Loucy (cell line): Measurements from ENCODE around the gene ADGRD1.

Experiments used
- H2AFZ ChIP-seq: fragments of 200-600 bp; sonication (generic); 2 replicates; pipeline ENCODE4 v1.6.0; 2016; ENCODE audit warnings: antibody characterized with exemption, mild to moderate bottlenecking, low read length, moderate library complexity
- H3F3A ChIP-seq: fragments of 200-600 bp; 2 replicates; pipeline ENCODE4 v1.6.0; 2016; ENCODE audit warnings: antibody characterized with exemption, low read depth, mild to moderate bottlenecking
- H3K27me3 ChIP-seq: fragments of 200-600 bp; sonication (generic); 2 replicates; pipeline ENCODE4 v1.6.1; 2014; ENCODE audit warnings: low read length, mild to moderate bottlenecking; ENCODE audit not compliant: insufficient read depth, poor library complexity, severe bottlenecking
- H3K36me3 ChIP-seq: fragments of 200-600 bp; sonication (generic); 2 replicates; pipeline ENCODE4 v1.6.1; 2016; ENCODE audit warnings: low read length; ENCODE audit not compliant: insufficient read depth
- H3K4me1 ChIP-seq: fragments of 200-600 bp; sonication (generic); 2 replicates; pipeline ENCODE4 v1.5.1; 2014; ENCODE audit warnings: low read length, mild to moderate bottlenecking; ENCODE audit not compliant: insufficient read depth, poor library complexity, severe bottlenecking
- H3K4me2 ChIP-seq: fragments of 200-600 bp; sonication (generic); 2 replicates; pipeline ENCODE4 v1.6.0; 2014; ENCODE audit warnings: antibody characterized with exemption, low read length, low read depth, mild to moderate bottlenecking; ENCODE audit not compliant: poor library complexity, severe bottlenecking
- H3K4me3 ChIP-seq: fragments of 200-600 bp; sonication (generic); 2 replicates; pipeline ENCODE4 v1.5.1; 2014; ENCODE audit warnings: low read length, mild to moderate bottlenecking, mixed read lengths; ENCODE audit not compliant: poor library complexity, severe bottlenecking
- H3K79me2 ChIP-seq: fragments of 200-600 bp; sonication (generic); 2 replicates; pipeline ENCODE4 v1.6.1; 2014; ENCODE audit warnings: low read length; ENCODE audit not compliant: insufficient read depth
- H3K9ac ChIP-seq: fragments of 200-600 bp; sonication (generic); 2 replicates; pipeline ENCODE4 v1.6.0; 2014; ENCODE audit warnings: mild to moderate bottlenecking, low read depth, low read length, moderate library complexity; ENCODE audit not compliant: poor library complexity, severe bottlenecking
- H3K9me2 ChIP-seq: fragments of 200-600 bp; sonication (generic); replicated peaks from 2 replicates; pipeline ENCODE4 v1.6.1; 2016; ENCODE audit warnings: low read depth, low read length, mixed read lengths
- H3K9me3 ChIP-seq: fragments of 200-600 bp; sonication (generic); 2 replicates; pipeline ENCODE4 v1.6.1; 2014; ENCODE audit warnings: mild to moderate bottlenecking, antibody characterized with exemption, low read length, low read depth; ENCODE audit not compliant: insufficient read depth
- H4K20me1 ChIP-seq: fragments of 200-600 bp; sonication (generic); 2 replicates; pipeline ENCODE4 v1.6.0; 2014; ENCODE audit warnings: antibody characterized with exemption, low read length, mild to moderate bottlenecking; ENCODE audit not compliant: insufficient read depth, poor library complexity, severe bottlenecking
- EZH2phosphoT487 ChIP-seq: fragments of 200-600 bp; IDR thresholded peaks from 2 replicates; pipeline ENCODE4 v1.6.1; 2018; ENCODE audit warnings: antibody characterized with exemption, mild to moderate bottlenecking, moderate library complexity, borderline replicate concordance
- TF ChIP-seq, protein P1 (sequence below): fragments of 200-600 bp; sonication (generic); conservative IDR thresholded peaks from 2 replicates; pipeline ENCODE4 v1.5.1; 2014; ENCODE audit warnings: mild to moderate bottlenecking, antibody characterized with exemption, low read length

The ADGRD1 gene

DNA sequence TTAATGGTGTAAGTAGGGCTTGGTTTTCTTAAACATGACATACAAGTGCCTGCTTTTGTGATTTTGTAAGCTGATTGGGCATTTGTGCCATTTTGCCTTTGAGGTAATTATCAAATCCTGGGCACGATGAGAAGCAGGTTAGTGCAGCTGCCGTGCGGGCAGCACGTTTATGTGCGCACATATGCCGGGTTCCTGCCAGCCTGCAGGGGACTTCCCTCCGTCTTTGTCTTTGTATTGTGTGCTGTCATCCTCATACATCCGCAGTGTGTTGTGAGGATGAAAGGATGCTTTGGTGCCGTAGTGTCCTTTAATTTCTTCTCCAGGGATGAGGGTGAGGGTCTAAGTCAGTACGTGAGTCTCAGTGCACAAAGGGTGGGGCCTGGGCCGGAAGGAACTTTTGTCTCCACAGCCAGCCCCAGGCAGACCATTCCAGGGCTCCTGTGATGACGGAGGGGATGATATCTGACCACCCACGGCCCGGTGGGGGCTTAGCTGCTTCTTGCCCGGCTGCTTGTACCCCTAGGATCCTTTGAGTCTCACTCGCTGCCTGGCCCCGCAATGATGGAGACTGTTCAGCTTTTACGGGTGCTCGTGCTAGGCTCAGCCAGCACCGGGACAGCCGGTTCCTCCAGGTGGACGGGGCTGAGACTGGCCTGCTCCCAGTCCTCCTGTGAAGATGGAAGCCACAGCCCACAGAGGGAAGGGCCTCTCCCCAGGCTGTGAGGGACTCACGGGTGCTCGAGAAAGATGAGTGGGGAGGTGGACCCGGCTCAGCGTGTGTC, 54.6 kb downstream of the ADGRD1 start:
- no peaks in the 10 kb centered on the region for H3K79me2 ChIP-seq
- no peak overlapping the region for H3K4me2 ChIP-seq
- H2AFZ ChIP-seq: no peak overlapping the region
- H3K9ac ChIP-seq: no peak overlapping the region
- no peaks in the 10 kb centered on the region for H3K36me3 ChIP-seq
- no peaks in the 10 kb centered on the region for H3K9me3 ChIP-seq
- TF ChIP-seq EZH2phosphoT487: no peak
- TF ChIP-seq, protein P1, sequence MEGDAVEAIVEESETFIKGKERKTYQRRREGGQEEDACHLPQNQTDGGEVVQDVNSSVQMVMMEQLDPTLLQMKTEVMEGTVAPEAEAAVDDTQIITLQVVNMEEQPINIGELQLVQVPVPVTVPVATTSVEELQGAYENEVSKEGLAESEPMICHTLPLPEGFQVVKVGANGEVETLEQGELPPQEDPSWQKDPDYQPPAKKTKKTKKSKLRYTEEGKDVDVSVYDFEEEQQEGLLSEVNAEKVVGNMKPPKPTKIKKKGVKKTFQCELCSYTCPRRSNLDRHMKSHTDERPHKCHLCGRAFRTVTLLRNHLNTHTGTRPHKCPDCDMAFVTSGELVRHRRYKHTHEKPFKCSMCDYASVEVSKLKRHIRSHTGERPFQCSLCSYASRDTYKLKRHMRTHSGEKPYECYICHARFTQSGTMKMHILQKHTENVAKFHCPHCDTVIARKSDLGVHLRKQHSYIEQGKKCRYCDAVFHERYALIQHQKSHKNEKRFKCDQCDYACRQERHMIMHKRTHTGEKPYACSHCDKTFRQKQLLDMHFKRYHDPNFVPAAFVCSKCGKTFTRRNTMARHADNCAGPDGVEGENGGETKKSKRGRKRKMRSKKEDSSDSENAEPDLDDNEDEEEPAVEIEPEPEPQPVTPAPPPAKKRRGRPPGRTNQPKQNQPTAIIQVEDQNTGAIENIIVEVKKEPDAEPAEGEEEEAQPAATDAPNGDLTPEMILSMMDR: no peak
- H3K9me2 ChIP-seq: no peaks in the 10 kb centered on the region
- no peaks in the 10 kb centered on the region for H3F3A ChIP-seq
- H4K20me1 ChIP-seq: no peaks in the 10 kb centered on the region
- no peak overlapping the region for H3K4me3 ChIP-seq
- no peaks in the 10 kb centered on the region for H3K4me1 ChIP-seq
- no peaks in the 10 kb centered on the region for H3K27me3 ChIP-seq

DNA sequence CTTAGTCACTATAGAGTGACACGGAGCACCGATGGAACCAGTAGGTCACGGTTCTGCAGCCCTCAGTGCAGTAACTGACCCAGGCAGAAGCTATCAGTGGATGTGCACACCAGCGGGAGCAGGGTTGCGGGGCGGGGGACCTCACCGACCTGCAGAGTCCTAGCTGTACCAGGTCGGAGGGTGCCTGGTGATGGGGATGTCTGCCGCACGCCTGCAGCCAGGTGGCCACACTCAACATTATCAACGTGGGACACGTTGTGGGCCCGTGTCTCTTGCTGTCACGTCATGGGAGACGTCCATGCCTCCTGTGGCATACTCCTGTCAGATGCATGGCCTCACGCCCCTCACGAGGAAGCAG, 55.2 kb downstream of the ADGRD1 start:
- Histone ChIP-seq H3K9me2 (no peaks in the 10 kb centered on the region), H3K36me3 (no peaks in the 10 kb centered on the region), H3K4me3 (no peak overlapping the region), H3K27me3 (no peaks in the 10 kb centered on the region), H4K20me1 (no peaks in the 10 kb centered on the region), H3K9me3 (no peaks in the 10 kb centered on the region), H3K9ac (no peak overlapping the region), H2AFZ (no peak overlapping the region), H3K4me2 (no peak overlapping the region), H3K79me2 (no peaks in the 10 kb centered on the region), H3F3A (no peaks in the 10 kb centered on the region), H3K4me1 (no peaks in the 10 kb centered on the region)
- TF ChIP-seq, protein P1: no peak
- TF ChIP-seq EZH2phosphoT487: no peak

DNA sequence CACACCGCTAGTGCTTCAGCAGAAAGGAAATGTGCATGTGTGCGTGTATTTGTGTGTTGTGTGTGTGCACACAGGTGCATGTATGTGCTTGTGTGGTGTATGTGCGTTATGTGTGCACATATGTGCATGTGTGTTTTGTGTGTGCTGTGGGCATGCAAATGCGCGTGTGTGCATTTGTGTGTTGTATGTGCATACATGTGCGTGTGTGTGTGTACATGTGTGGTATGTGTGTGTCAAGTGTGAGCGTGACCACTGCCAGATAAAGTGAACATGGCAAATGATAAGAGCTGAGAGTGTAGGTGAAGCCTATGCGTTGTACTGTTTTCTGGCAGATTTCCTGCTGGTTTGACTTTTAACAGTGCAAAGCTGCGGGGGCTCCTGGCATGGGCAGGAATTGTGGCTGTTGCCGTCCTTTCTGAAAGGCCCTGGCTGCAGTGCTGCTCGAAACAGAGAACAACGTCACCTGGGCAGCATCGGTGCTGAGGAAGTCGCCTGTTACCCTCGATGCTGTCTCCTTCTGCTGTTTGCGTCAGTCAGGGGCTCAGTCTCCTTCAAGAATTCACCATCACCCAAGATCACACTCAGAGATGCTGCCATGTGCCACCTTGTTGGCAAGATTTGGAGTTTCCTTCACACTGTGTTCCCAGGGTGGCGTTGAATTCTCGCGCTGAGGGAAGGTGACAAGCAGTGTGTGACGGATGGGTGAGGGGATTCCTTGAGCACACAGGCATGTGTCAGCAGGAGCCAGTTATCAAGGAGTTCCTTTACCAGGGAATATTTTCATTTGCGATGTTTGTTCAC, 56.1 kb downstream of the ADGRD1 start:
- no peaks in the 10 kb centered on the region for H3F3A ChIP-seq

More for the DNA sequence above, 56.1 kb downstream of the ADGRD1 start:
- TF ChIP-seq, protein P1: no peak
- TF ChIP-seq EZH2phosphoT487: no peak
- Histone ChIP-seq H3K36me3 (no peaks in the 10 kb centered on the region), H3K9ac (no peak overlapping the region), H3K4me1 (no peaks in the 10 kb centered on the region), H3K4me2 (no peak overlapping the region), H3K9me3 (no peaks in the 10 kb centered on the region), H2AFZ (no peak overlapping the region), H3K9me2 (no peaks in the 10 kb centered on the region), H3K4me3 (no peak overlapping the region), H4K20me1 (no peaks in the 10 kb centered on the region), H3K27me3 (no peaks in the 10 kb centered on the region), H3K79me2 (no peaks in the 10 kb centered on the region)
